Kidney epithelial cell (primary cell): ENCODE results near the gene DIP2C. TPM values are rescaled to one million over a fixed set of nuclear protein-coding genes. Genes with fewer than 3 reads are reported as not detected.

Experiments used
- DNase-seq: peaks from one replicate; pipeline ENCODE4 v3.0.0-alpha.2; 2010; ENCODE audit warnings: low read depth
- H3K27me3 ChIP-seq: 2 replicates; pipeline ENCODE4 v1.6.0; 2011; ENCODE audit warnings: low read length; ENCODE audit not compliant: control insufficient read depth, insufficient read depth
- H3K36me3 ChIP-seq: 2 replicates; pipeline ENCODE4 v1.5.1; 2011; ENCODE audit warnings: low read length; ENCODE audit not compliant: control insufficient read depth, insufficient read depth
- H3K4me3 ChIP-seq: 2 replicates; pipeline ENCODE4 v1.5.1; 2011; ENCODE audit warnings: low read depth, mild to moderate bottlenecking, control low read depth, low read length
- CTCF ChIP-seq: IDR thresholded peaks from 2 replicates; pipeline ENCODE4 v1.5.1; 2011; ENCODE audit warnings: mild to moderate bottlenecking, moderate library complexity, low read length, control low read depth, inconsistent platforms; ENCODE audit not compliant: insufficient read depth, poor library complexity, severe bottlenecking
- total RNA-seq: library from RNA; depleted of rRNA; stranded (reverse); fragments of >200 nt; gene quantifications from 2 replicates; pipeline ENCODE4 v1.2.3, GENCODE V29; 2015

The DIP2C gene
- total RNA-seq, 1 donor from 2014 or later, result 19.2 TPM

- DNase-seq, result no peak
- no peak for TF ChIP-seq CTCF
- H3K36me3 ChIP-seq, result no peaks in the 10 kb centered on the region
- H3K4me3 ChIP-seq, result no peak overlapping the region
- no peaks in the 10 kb centered on the region for H3K27me3 ChIP-seq
Observed at GRCh38 chr10:547591-548081, 141.8 kb downstream of the DIP2C start.

- DNase-seq, result no peak
- no peaks in the 10 kb centered on the region for H3K27me3 ChIP-seq
- H3K36me3 ChIP-seq, result no peaks in the 10 kb centered on the region
- H3K4me3 ChIP-seq, result no peak overlapping the region
- no peak for TF ChIP-seq CTCF
Observed at GRCh38 chr10:546971-547590, 142.4 kb downstream of the DIP2C start.

- Histone ChIP-seq H3K36me3 (no peaks in the 10 kb centered on the region), H3K4me3 (no peak overlapping the region), H3K27me3 (no peaks in the 10 kb centered on the region)
- TF ChIP-seq CTCF, result no peak
- no peak for DNase-seq
Observed at GRCh38 chr10:546451-546850, 143.0 kb downstream of the DIP2C start.

GRCh38 chr10:543862-544822, 145.3 kb downstream of the DIP2C start:
- Histone ChIP-seq H3K36me3 (no peaks in the 10 kb centered on the region), H3K27me3 (no peaks in the 10 kb centered on the region), H3K4me3 (no peak overlapping the region)
- TF ChIP-seq CTCF, result no peak
- no peak for DNase-seq

GRCh38 chr10:543131-543530, 146.3 kb downstream of the DIP2C start:
- no peak for DNase-seq
- Histone ChIP-seq H3K4me3 (no peak overlapping the region), H3K36me3 (no peaks in the 10 kb centered on the region), H3K27me3 (no peaks in the 10 kb centered on the region)
- no peak for TF ChIP-seq CTCF
